ENCODE data around the gene ANKRD28.
"Not testable (repeated sequence)": the region's sequence is repeated elsewhere in the genome, so short reads cannot be mapped to it uniquely, and the experiment has no call there.

The ANKRD28 gene

DNA sequence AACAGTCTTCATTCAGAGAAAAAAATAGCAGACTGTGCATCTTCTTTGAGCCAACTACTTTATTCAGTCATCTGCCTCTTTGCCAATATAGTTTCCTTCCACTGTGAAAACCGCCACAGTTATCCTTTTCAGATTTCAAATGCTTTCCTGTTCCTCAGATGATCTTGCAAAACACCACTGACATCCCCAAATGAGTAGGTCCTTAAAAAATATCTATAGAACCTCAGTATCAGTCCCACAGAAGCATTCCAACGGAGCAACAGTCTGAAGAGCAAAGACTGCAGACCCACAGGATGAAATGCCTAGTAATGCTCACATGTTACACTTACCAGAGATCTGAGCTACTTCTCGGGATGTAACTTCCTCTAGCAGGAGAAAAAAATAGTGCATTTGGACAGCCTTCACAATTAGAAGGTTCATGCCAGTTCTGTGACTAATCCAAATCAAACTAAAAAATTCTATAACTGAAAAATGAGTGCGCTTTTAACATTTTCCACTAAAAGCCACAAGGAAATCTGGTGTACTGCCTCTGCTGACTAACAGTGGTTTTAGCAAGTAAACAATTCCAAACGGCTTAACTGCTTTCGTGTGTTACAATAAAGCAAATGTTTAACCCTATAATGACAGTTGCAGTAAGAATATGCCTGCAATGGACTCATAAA lies at the start of gene ANKRD28:
Gene ANKRD28 (minus strand): TSS at position 338 of the 662 bp plus-strand sequence. CDS start 1,458 bp downstream, outside the sequence.
- DNase-seq (ENCODE audit: low read depth in 1 of 2, low spot score in 1 of 2) = peak in 1 of 2 donors; percentile 35

DNA sequence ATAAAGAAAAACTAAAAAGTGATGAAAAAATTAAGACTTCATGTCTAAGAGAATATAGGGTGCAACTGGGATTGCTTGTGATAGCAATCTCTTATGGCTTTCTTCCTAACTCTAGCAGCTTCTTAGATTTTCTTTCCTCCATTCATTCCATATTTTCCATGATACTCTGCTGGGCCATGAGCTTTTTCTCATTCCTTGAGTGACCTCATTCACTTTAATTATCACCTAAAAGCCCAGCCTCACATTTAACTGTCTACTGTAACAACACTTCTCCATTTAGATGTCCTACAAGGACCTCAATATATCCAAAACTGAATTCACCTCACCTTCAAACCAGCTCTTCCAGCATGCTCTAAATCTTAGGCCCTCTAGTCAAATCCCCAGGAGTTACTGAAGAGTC lies 49.5 kb upstream of the ANKRD28 start:
- no peak for DNase-seq (ENCODE audit: low read depth in 1 of 2, low spot score in 1 of 2)

DNA sequence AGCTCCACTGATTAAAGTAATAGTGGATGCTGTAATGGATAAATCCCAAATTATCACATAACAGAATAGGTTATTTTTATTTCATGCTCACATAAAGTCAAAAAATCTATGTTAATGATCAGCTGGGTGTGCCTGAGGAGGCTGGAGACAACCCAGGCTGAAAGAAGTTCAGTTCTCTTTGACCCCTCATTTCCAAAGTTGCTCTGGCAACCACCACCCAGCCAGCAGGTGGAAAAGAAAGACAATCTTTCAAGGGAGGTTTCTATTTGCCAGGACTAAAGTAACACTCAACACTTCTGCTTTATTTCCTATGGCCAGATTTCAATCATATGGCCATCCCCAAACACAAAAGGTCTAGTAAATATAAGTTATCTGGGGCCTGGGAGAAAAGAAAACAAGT lies 48.8 kb upstream of the ANKRD28 start:
- no peak for DNase-seq (ENCODE audit: low read depth in 1 of 2, low spot score in 1 of 2)

DNA sequence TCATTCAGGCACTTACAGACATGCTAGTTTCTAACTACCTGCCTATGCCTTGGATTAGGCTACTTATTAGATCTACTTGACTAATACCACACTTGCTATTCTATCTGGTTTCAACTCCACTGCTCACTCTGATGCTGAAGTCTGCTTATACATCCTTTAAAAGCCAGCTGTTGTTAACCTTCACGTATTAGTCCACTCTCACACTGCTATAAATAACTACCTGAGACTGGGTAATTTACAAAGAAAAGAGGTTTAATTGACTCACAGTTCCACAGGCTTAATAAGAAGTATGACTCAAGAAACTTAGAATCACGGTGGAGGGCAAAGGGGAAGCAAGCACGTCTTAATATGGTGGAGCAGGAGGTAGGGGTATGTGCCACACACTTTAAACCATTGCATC lies 47.7 kb upstream of the ANKRD28 start:
- no peak for DNase-seq (ENCODE audit: low read depth in 1 of 2, low spot score in 1 of 2)

DNA sequence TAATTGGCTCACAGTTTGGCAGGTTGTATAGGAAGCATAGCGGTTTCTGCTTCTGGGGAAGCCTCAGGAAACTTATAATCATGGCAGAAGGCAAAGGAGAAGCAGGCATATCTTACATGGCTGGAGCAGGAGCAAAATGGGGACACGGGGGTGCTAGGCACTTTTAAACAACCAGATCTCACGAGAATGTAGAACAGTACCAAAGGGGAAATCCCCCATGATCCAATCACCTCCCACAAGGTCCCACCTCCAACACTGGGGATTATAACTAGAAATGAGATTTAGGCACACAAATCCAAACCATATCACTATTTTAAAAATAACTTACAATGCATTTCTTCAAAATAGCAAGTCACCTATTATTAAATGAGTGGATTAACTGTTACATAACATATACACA lies 47.1 kb upstream of the ANKRD28 start:
- no peak for DNase-seq (ENCODE audit: low read depth in 1 of 2, low spot score in 1 of 2)

DNA sequence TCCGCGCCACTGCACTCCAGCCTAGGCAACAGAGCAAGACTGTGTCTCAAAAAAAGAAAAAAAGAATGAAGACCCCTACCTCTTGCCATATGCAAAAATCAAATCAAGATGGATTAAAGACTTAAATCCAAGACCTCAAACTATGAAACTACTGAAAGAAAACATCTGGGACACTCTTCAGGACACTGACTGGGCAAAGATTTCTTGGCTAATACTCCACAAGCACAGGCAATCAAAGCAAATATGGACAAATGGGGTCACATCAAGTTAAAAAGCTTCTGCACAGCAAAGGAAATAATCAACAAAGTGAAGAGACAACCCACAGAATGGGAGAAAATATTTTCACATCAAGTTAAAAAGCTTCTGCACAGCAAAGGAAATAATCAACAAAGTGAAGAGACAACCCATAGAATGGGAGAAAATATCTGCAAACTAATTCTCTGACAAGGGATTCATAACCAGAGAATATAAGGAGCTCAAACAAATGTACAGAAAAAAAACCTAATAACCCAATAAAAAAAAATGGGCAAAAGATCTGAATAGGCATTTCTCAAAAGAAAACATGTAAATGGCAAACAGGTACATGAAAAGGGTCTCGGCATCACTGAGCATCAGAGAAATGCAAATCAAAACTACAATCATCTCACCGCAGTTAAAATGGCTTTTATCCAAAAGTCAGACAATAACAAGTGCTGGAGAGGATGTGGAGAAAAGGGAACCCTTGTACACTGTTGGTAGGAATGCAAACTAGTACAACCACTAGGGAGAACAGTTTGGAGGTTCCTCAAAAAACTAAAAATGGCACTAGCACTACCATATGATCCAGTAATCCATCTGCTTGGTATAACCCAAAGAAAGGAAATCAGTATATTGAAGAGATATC lies 43.6 kb upstream of the ANKRD28 start:
- DNase-seq (ENCODE audit: low read depth in 1 of 2, low spot score in 1 of 2) = not testable (repeated sequence)

DNA sequence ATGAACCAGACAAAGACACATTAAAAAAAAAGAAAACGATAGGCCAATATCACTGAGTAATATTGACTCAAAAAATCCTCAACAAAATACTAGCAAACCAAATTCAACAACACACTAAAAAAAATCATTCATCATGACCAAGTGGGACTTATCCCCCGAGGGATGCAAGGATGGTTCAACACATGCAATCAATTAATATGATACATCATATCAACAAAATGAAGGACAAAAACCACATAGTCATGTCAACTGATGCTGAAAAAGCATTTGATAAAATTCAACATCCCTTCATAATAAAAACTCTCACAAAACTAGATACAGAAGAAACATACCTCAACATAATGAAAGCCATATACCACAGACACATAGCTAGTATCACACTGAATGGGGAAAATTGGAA lies 41.8 kb upstream of the ANKRD28 start:
- no peak for DNase-seq (ENCODE audit: low read depth in 1 of 2, low spot score in 1 of 2)

DNA sequence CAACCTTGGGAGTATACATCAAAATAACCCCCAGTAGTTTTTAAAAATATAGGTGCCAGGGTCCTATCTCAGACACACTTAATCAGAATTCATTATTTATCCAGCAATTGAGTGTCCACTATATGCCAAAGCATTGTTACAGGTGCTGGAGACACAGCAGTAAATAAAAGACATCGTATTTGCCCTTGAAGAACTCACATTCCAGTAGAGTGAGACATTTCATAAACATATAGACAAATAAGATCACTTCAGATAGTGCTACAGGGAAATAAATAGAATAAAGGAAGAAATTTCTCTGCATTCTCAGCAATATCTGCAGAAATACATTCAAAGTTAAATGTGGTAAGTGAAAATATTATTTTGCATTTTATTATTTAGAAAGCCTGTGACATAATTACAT lies 34.1 kb upstream of the ANKRD28 start:
- DNase-seq (ENCODE audit: low read depth in 1 of 2, low spot score in 1 of 2) = no peak

DNA sequence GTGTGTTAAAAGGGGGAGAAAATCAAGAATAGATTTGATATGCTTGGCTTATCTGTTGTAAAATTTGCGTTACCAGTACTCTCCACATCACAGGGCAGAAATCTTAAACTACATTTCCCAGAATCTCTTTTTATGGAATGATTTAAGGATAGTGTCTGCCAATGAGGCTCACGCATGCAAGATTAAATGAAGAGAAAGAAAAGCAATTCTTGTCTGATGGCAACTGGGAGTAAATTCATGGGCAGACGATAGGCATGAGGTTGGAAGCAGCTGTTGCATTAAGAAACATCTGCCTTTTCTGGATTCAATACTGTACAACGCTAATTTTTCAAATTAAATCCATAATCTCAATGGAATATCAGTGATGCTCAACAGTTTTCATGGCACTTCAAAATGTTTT lies 27.2 kb upstream of the ANKRD28 start:
- DNase-seq (ENCODE audit: low read depth in 1 of 2, low spot score in 1 of 2) = no peak

DNA sequence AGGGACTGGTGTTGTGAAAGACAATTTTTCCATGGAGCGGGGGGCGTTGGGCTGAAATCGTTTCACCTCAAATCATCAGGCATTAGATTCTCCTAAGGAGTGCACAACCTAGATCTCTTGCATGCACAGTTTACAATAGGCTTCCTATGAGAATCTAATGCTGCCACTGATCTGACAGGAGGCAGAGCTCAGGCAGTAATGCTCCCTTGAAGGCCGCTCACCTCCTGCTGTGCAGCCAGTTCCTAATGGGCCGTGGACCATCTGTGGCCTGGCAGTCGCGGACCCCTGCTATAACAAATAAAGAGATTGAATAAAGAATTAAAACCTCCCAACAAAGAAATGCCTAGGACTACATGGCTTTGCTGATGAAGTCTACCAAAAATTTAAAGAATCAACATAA lies 25.3 kb upstream of the ANKRD28 start:
- no peak for DNase-seq (ENCODE audit: low read depth in 1 of 2, low spot score in 1 of 2)

DNA sequence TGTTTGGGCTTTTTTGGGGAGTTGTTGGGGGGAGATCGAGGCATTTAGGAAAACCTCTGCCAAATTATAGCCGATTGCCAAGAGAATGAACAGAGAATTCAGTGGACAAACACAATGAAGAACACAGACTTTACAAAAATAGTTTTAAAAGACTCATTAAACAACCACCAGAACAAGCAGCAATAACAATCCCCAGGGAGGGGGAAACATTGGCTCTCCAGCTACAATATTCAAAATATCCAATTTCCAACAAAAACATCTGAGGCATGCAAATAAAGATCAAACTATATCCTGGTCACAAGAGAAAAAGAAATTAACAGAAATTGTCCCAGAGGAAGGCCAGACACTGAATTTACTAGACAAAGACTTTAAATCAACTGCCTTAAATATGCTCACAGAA lies 24.5 kb upstream of the ANKRD28 start:
- DNase-seq (ENCODE audit: low read depth in 1 of 2, low spot score in 1 of 2) = no peak

DNA sequence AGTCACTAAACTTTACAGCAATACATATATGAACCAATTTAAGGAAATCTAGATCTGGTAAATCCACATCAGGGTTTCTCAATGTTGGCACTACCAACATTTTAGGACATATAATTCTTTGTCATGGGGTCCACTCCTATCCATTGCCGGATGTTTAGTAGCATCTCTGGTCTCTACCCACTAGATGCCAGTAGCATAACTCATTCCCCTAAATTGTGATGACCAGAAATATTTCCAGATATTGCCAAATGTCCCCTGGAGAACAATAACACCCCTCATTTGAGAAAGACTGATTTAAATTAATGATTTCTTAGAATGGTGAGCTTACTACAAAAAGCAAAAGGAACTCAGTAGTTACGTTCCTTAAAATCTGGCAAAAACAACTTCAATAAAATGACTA lies 23.1 kb upstream of the ANKRD28 start:
- DNase-seq (ENCODE audit: low read depth in 1 of 2, low spot score in 1 of 2) = no peak

DNA sequence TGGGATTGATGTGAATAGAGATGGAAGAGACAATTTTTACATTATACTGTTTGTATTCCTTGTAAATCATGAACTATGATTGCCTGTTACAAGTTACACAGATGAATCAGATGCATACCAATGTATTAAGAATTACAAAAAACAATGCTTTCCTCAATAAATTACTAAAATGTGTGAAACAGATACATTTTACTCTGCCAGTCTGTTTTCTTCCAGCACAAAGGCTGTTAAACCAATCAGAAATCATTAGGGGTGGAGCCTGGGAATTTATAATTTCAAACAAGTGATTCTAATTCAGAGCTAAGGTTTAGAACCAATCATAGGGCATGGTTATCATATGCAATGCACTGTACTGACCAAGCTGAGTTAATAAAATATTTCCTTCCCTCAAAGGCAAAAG lies 21.8 kb upstream of the ANKRD28 start:
- no peak for DNase-seq (ENCODE audit: low read depth in 1 of 2, low spot score in 1 of 2)

DNA sequence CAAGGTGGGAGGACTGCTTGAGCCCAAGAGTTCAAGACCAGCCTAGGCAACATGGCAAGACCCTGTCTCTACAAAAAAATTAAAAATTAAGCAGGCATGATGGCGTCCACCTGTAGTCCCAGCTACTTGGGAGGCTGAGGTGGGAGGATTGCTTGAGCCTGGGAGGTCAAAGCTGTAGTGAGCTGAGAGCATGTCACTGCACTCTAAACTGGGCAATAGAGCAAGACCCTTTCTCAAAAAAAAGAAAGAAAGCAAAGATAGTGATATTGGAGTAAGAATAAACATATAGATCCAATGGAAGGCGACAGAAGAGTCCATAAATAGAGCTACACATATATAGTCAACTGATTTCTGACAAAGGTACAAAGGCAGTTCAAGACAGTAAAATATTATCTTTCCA lies 21.3 kb upstream of the ANKRD28 start:
- no peak for DNase-seq (ENCODE audit: low read depth in 1 of 2, low spot score in 1 of 2)

DNA sequence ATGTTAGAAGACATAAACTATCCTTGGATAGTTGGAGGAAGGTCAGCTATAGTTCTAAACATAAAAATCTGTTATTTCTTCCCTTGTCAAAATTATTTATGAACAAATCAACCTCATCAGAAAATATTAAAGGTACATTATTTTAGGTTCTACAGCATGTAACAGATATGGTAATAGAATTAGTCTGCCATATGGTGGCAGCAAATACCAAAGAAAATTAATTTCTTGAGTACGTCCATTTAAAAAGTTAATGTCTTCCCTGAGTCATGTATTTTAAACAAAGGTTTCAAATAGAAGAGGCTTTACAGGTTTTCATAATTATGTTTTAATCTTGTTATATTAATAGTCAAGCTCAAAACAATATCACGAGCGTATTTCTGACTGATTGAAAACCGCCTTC lies 17.9 kb upstream of the ANKRD28 start:
- no peak for DNase-seq (ENCODE audit: low read depth in 1 of 2, low spot score in 1 of 2)

DNA sequence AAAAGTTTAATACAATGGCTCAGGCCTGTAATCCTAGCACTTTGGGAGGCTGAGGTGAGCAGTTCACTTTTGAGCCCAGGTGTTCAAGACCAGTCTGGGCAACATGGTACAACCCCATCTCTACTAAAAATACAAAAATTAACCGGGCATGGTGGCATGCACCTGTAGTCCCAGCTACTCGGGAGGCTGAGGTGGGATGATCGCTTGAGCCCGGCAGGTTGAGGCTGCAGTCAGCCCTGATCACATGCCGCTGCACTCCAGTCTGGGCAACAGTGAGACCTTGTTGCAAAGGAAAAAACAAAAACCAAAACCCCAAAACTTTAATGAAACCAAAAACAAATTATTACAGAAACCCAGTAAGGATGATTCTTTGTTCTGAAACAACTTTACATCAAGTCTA lies 15.3 kb upstream of the ANKRD28 start:
- not testable (repeated sequence) for DNase-seq (ENCODE audit: low read depth in 1 of 2, low spot score in 1 of 2)

DNA sequence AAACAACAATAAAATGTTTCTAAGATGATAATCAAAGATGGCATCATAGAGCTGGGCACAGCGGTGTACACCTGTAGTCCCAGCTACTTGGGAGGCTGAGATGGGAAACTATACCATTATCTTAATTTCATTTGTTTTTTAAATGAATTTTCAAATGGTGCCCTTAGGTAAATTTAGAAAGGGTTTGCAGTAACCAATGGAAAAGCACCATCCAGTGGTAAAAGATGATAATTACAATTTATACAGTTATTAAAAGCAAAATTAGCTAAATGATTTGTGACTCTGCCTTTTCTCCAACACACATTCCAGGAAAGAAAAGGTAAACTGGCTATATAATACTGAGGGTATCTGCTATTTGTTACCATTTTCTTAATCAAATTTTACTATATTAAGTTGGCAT lies 14.4 kb upstream of the ANKRD28 start:
- no peak for DNase-seq (ENCODE audit: low read depth in 1 of 2, low spot score in 1 of 2)

DNA sequence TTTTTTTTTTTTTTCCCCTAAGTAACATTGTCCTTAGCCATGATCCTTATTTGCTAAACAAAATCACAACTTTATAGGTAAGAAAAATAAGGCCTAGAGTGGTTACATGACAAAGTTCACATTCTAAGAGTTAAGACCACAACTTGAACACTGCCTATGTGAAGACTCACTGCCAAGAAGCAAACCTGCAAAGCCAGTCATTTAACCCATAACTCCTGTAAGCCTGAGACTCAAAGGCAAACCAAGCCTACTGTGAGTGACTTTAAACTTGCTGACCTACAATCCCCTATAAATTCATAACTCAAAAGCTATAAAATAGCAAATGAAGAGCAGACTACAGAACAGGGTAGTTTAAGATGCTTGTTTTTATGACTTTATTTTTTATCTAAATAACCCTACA lies 12.9 kb upstream of the ANKRD28 start:
- DNase-seq (ENCODE audit: low read depth in 1 of 2, low spot score in 1 of 2) = no peak

DNA sequence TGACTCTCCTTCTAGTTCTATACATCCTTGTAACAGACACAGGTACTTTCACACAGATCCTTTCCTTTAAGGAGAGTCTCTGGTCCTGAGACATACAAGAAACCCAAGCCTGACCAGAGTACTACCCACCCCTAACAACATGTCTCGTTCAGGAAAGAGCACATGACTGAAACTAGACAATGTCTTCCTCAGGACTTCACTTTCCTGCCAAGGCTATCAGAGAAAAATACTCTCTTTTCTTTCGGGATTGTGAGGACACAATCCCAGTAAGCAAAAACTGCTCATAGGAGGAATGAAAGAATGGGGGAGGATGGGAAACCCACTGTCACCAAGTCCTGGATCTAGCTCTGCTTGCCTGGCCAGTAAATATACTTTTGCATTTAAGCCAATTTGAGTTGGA lies 11.5 kb upstream of the ANKRD28 start:
- no peak for DNase-seq (ENCODE audit: low read depth in 1 of 2, low spot score in 1 of 2)

DNA sequence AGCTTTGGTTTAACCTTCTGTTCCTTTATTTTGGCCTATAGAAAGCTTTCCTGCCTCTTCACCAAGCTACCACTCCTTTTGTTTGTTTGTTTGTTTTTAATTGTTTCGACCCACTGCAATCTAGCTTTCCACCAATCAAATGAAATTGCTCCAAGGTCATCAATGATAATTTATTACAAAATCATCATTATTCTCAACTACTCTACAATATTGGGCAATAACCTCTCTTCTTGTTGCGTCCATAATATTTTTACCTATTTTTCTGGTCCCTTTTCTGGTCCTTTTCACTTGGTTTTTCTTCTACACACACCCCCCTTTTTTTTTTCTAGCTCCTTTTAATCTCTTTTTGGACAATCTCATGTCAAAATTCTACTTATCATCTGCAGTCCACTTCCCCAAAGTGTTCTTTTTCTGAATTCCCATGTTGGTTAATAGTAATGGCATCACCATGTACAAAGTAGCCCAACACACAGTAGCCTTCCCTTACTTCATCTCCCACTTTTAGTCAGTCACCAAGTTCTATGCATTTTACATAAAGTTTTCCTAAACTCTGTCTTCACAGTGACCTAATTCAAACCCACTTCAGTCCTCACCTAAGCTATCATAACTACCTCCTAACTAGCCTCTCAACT lies 11.0 kb upstream of the ANKRD28 start:
- no peak for DNase-seq (ENCODE audit: low read depth in 1 of 2, low spot score in 1 of 2)

DNA sequence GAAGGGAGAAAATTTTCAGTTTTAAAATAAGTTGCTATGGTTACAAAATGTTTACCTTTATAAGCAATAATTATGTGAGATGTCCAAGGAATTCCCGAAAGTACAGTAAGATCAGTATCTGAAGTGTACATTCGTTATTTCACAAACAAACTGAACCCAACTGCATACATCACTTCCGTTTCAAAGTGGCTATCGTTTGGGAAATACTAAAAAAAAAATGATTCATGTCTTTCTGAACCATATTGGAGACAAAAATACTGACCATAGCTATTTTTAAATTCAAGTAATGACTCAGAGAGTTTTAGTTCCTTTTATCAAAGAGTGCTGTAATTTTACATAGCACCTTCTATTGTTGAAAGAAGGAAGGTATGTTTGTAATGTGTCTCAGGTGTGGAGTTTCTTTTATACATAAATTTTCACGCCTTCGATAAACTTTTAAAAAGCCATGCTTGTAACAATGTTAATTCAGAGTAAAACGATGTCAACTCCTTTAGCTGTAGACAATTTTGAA lies 8.0 kb upstream of the ANKRD28 start:
- no peak for DNase-seq (ENCODE audit: low read depth in 1 of 2, low spot score in 1 of 2)

DNA sequence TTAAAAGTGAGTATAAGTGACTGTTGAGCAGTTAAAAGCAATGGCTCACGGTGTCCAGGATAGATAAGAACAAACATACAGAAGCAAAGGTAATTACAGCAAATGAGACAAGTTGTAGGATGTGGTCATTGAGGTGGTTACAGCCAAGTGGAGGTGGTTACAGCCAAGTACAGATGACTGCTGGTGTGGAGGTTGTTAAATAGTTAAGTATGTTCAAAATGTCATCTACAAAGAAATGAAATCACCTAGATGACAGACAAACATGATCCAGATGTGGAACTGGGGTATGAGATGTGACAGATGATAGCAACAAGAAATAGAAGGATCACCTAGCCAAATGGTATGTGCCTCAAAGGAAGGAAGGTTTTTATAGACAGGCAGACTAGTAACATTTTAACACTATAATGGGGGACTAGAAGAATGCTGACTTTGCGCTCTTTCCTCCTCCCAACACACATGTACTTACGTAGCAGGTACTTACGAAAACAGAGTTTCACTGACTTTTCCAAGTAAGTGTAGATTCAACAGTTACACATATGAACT lies 6.8 kb upstream of the ANKRD28 start:
- no peak for DNase-seq (ENCODE audit: low read depth in 1 of 2, low spot score in 1 of 2)

Measured in activated CD4-positive, alpha-beta T cell treated with anti-CD3 and anti-CD28 coated beads, Interleukin-2, amount 50 U/mL, for 24 hours (primary cell).